SK-N-SH (cell line): ENCODE measurements around the gene GDF2. TPM values are rescaled to one million over a fixed set of nuclear protein-coding genes. Genes with fewer than 3 reads are reported as not detected.

Source experiments
- CTCF ChIA-PET: fragments of 300-600, 350-600 bp; formaldehyde crosslinking; extraction: SDS; loops from one replicate; lab custom pipeline; 2021; lab: Yijun Ruan, JAX
- POLR2A ChIA-PET: fragments of 350-600 bp; sonication (Branson Sonifier 250); formaldehyde crosslinking; extraction: SDS; loops from one replicate; lab custom pipeline; 2020; ENCODE audit warnings: antibody characterized with exemption, inconsistent platforms; lab: Yijun Ruan, JAX
- DNase-seq: peaks from one replicate; pipeline ENCODE4 v3.0.0; 2012
- H2AFZ ChIP-seq: fragments of 200-600 bp; sonication (generic); 2 replicates; pipeline ENCODE4 v1.8.1; 2016; ENCODE audit warnings: antibody characterized with exemption, mild to moderate bottlenecking, low read depth
- H3F3A ChIP-seq: fragments of 200-600 bp; sonication (generic); replicated peaks from 2 replicates; pipeline ENCODE3; 2016; ENCODE audit warnings: antibody characterized with exemption, mild to moderate bottlenecking; ENCODE audit not compliant: insufficient read depth
- H3K27ac ChIP-seq, 2 experiments: fragments of 200-500 bp in 1 of 2; fragments of 200-600 bp in 1 of 2; sonication (Bioruptor generic) in 1 of 2; sonication (generic), shearing (Covaris generic) in 1 of 2; 2 replicates each; pipeline versions ENCODE4 v1.5.1 to v1.6.1; 2014 to 2016; ENCODE audit warnings: low read depth in 2 of 2, inconsistent platforms in 1 of 2, low read length in 1 of 2, mild to moderate bottlenecking in 1 of 2, mixed read lengths in 1 of 2
- H3K27me3 ChIP-seq: fragments of 200-600 bp; sonication (generic), shearing (Covaris generic); 2 replicates; pipeline ENCODE4 v1.6.1; 2016; ENCODE audit warnings: mixed run types; ENCODE audit not compliant: insufficient read depth
- H3K36me3 ChIP-seq, 2 experiments: fragments of 200-500 bp in 1 of 2; fragments of 200-600 bp in 1 of 2; sonication (Bioruptor generic) in 1 of 2; sonication (generic) in 1 of 2; replicated peaks in 1 of 2; 2 replicates each; pipeline versions ENCODE3 to v1.5.1; 2014 to 2016; ENCODE audit warnings: low read length in 1 of 2, mild to moderate bottlenecking in 1 of 2; ENCODE audit not compliant: insufficient read depth in 2 of 2, control insufficient read depth in 1 of 2
- H3K4me1 ChIP-seq, 2 experiments: fragments of 200-500 bp in 1 of 2; fragments of 200-600 bp in 1 of 2; sonication (Bioruptor generic) in 1 of 2; sonication (generic), shearing (Covaris generic) in 1 of 2; 2 replicates each; pipeline versions ENCODE4 v1.5.1 to v1.6.1; 2014 to 2016; ENCODE audit warnings: low read depth in 1 of 2, low read length in 1 of 2, mixed run types in 1 of 2; ENCODE audit not compliant: insufficient read depth in 2 of 2, control insufficient read depth in 1 of 2
- H3K4me2 ChIP-seq: fragments of 200-600 bp; sonication (generic), shearing (Covaris generic); 2 replicates; pipeline ENCODE4 v1.6.1; 2017; ENCODE audit warnings: mixed run types
- H3K4me3 ChIP-seq, 2 experiments: fragments of 200-500 bp in 1 of 2; fragments of 200-600 bp in 1 of 2; sonication (Bioruptor generic) in 1 of 2; sonication (generic), shearing (Covaris generic) in 1 of 2; 2 replicates each; pipeline versions ENCODE4 v1.5.1 to v1.8.1; 2014 to 2016; ENCODE audit warnings: low read depth in 2 of 2, inconsistent platforms in 1 of 2, low read length in 1 of 2, mild to moderate bottlenecking in 1 of 2, mixed read lengths in 1 of 2, moderate library complexity in 1 of 2
- H3K79me2 ChIP-seq: fragments of 200-600 bp; sonication (generic); 2 replicates; pipeline ENCODE4 v1.8.1; 2017; ENCODE audit warnings: mild to moderate bottlenecking; ENCODE audit not compliant: insufficient read depth
- H3K9ac ChIP-seq: fragments of 200-600 bp; sonication (generic); 2 replicates; pipeline ENCODE4 v1.6.1; 2017; ENCODE audit warnings: mixed run types
- H3K9me2 ChIP-seq: fragments of 200-600 bp; sonication (generic); 2 replicates; pipeline ENCODE4 v1.6.1; 2017; ENCODE audit warnings: mixed run types
- H3K9me3 ChIP-seq: fragments of 200-600 bp; sonication (generic); 2 replicates; pipeline ENCODE4 v1.6.1; 2017; ENCODE audit warnings: mixed run types, mild to moderate bottlenecking, moderate library complexity
- H4K20me1 ChIP-seq: fragments of 200-600 bp; sonication (generic); 2 replicates; pipeline ENCODE4 v1.6.1; 2017; ENCODE audit warnings: mild to moderate bottlenecking, mixed run types; ENCODE audit not compliant: insufficient read depth
- EZH2phosphoT487 ChIP-seq: fragments of 200-600 bp; sonication (generic); IDR thresholded peaks from 2 replicates; pipeline ENCODE4 v1.6.1; 2017; ENCODE audit warnings: low read depth, mixed run types, mild to moderate bottlenecking, antibody characterized with exemption, moderate library complexity, borderline replicate concordance
- FOSL2 ChIP-seq: IDR thresholded peaks from 2 replicates; pipeline ENCODE4 v1.4.0; 2012; ENCODE audit warnings: low read depth, mild to moderate bottlenecking, moderate library complexity, borderline replicate concordance
- JUND ChIP-seq: IDR thresholded peaks from 2 replicates; pipeline ENCODE4 v1.4.0; 2012
- MEF2A ChIP-seq: IDR thresholded peaks from 2 replicates; pipeline ENCODE4 v1.4.0; 2012; ENCODE audit warnings: low read depth, borderline replicate concordance
- MXI1 ChIP-seq: IDR thresholded peaks from 2 replicates; pipeline ENCODE4 v1.6.1; 2012; ENCODE audit warnings: mild to moderate bottlenecking, low read depth, low read length, improper control_type of control experiment
- NFIC ChIP-seq: IDR thresholded peaks from 2 replicates; pipeline ENCODE4 v1.4.0; 2012; ENCODE audit warnings: borderline replicate concordance
- NRF1 ChIP-seq: IDR thresholded peaks from 2 replicates; pipeline ENCODE4 v1.6.1; 2012; ENCODE audit warnings: low read depth, mild to moderate bottlenecking, low read length
- POLR2AphosphoS5 ChIP-seq: IDR thresholded peaks from 2 replicates; pipeline ENCODE4 v1.6.1; 2012; ENCODE audit warnings: low read depth, low read length
- RAD21 ChIP-seq: IDR thresholded peaks from 2 replicates; pipeline ENCODE4 v1.6.1; 2012; ENCODE audit warnings: mild to moderate bottlenecking, low read length
- RFX5 ChIP-seq: IDR thresholded peaks from 2 replicates; pipeline ENCODE4 v1.6.1; 2012; ENCODE audit warnings: mild to moderate bottlenecking, improper control_type of control experiment, low read length
- RXRA ChIP-seq: IDR thresholded peaks from 2 replicates; pipeline ENCODE4 v1.4.0; 2012; ENCODE audit warnings: low read depth, mild to moderate bottlenecking, borderline replicate concordance
- SMC3 ChIP-seq: IDR thresholded peaks from 2 replicates; pipeline ENCODE4 v1.6.1; 2012; ENCODE audit warnings: low read depth, low read length, improper control_type of control experiment
- TEAD4 ChIP-seq: IDR thresholded peaks from 2 replicates; pipeline ENCODE4 v1.4.0; 2012; ENCODE audit warnings: mild to moderate bottlenecking, borderline replicate concordance; ENCODE audit not compliant: insufficient read depth
- USF1 ChIP-seq: IDR thresholded peaks from 2 replicates; pipeline ENCODE4 v1.4.0; 2012; ENCODE audit warnings: low read depth, borderline replicate concordance
- YY1 ChIP-seq: IDR thresholded peaks from 2 replicates; pipeline ENCODE4 v1.4.0; 2012; ENCODE audit warnings: low read depth, mild to moderate bottlenecking
- ZBTB33 ChIP-seq: IDR thresholded peaks from 2 replicates; pipeline ENCODE4 v1.4.0; 2012; ENCODE audit warnings: low read depth, borderline replicate concordance
- WGBS: methylation state at CpG from one replicate; pipeline ENCODE4 v1.1.6; 2017; ENCODE audit warnings: low lambda C conversion rate; 5-methylcytosine and 5-hydroxymethylcytosine counted together
- polyA plus RNA-seq, 3 experiments: library from polyadenylated mRNA; depleted of rRNA; stranded (reverse); fragments of >200 nt; gene quantifications; 2 replicates each; pipeline ENCODE4 v1.2.3, GENCODE V29; 2012
- TF ChIP-seq, protein P1 (sequence below): IDR thresholded peaks from 2 replicates; pipeline ENCODE4 v1.6.1; 2012; ENCODE audit warnings: mild to moderate bottlenecking, low read depth, low read length, moderate library complexity

The GDF2 gene
- polyA plus RNA-seq, 1 of the 3 experiments (the other 2 are of a cell fraction), result not detected

DNA sequence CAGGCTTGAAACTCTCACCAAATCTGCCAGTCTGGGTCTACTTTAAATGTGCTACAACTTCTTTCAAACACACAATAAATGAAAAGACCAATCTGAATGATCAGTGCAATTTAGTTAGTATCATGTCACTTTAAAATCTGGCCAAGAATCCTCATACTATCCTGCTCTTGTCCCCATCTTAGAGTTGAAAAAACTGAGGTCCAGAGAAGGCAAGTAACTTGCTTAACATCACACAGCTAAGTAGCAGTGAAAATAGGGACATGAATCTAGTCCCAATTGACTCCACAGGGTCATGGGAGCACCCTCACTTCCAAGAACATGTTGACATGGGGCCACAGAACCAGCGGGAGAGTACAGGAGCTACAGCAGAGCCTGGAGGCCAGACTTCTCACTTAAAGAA, 25.3 kb upstream of the GDF2 start:
- Histone ChIP-seq H3K36me3 (no peaks in the 10 kb centered on the region), H3K27me3 (peaks cover 35% of the 10 kb centered on the region), H3F3A (no peaks in the 10 kb centered on the region), H3K27ac (no peak overlapping the region), H2AFZ (no peak overlapping the region), H3K4me1 (peaks cover 0 to 38% of the 10 kb centered on the region in 2 experiments; a peak in 1 of 4 replicates), H3K4me3 (no peak overlapping the region), H4K20me1 (no peaks in the 10 kb centered on the region), H3K4me2 (no peak overlapping the region), H3K9me2 (no peaks in the 10 kb centered on the region), H3K9ac (no peak overlapping the region), H3K9me3 (no peaks in the 10 kb centered on the region), H3K79me2 (no peaks in the 10 kb centered on the region)
- POLR2A ChIA-PET, result interaction anchor here (2.0 kb wide), 1 partner anchor 262 kb away, joined by 8 read pairs; no protein-coding TSS in a partner anchor
- CTCF ChIA-PET, result interaction anchor here (0.9 to 3.7 kb wide), 5 partner anchors 9 to 272 kb away, joined by 4 to 17 read pairs (median 5); no protein-coding TSS in a partner anchor
- 13% methylated on average over 1 of the region's 1 CpG for WGBS
- TF ChIP-seq EZH2phosphoT487 (no peak), RFX5 (no peak), NFIC (no peak), ZBTB33 (no peak), USF1 (no peak), RXRA (no peak), MEF2A (no peak), SMC3 (no peak), MXI1 (no peak), TEAD4 (no peak), YY1 (no peak), POLR2AphosphoS5 (no peak), FOSL2 (no peak)
- DNase-seq, result no peak

GRCh38 chr10:47297866-47298540, 24.3 kb upstream of the GDF2 start:
- Histone ChIP-seq H3K4me2 (no peak overlapping the region), H3K4me3 (no peak overlapping the region), H4K20me1 (no peaks in the 10 kb centered on the region), H3K27ac (no peak overlapping the region; a peak in 1 of 4 replicates), H3K9me3 (no peaks in the 10 kb centered on the region), H3K4me1 (peaks cover 0 to 48% of the 10 kb centered on the region in 2 experiments; a peak in 1 of 4 replicates), H3F3A (no peaks in the 10 kb centered on the region), H3K27me3 (peaks cover 42% of the 10 kb centered on the region), H3K9ac (no peak overlapping the region), H3K79me2 (no peaks in the 10 kb centered on the region), H3K36me3 (no peaks in the 10 kb centered on the region), H2AFZ (no peak overlapping the region), H3K9me2 (no peaks in the 10 kb centered on the region)
- CTCF ChIA-PET, result interaction anchor here (0.9 to 3.7 kb wide), 5 partner anchors 10 to 273 kb away, joined by 3 to 17 read pairs (median 5); no protein-coding TSS in a partner anchor
- WGBS, result 46% methylated on average over 12 of the region's 12 CpGs
- DNase-seq, result no peak
- POLR2A ChIA-PET, result interaction anchor here (2.0 kb wide), 1 partner anchor 263 kb away, joined by 8 read pairs; no protein-coding TSS in a partner anchor
- TF ChIP-seq RXRA (no peak), RAD21 (no peak), POLR2AphosphoS5 (no peak), YY1 (no peak), NRF1 (no peak), ZBTB33 (no peak), JUND (no peak)
- TF ChIP-seq, protein P1, sequence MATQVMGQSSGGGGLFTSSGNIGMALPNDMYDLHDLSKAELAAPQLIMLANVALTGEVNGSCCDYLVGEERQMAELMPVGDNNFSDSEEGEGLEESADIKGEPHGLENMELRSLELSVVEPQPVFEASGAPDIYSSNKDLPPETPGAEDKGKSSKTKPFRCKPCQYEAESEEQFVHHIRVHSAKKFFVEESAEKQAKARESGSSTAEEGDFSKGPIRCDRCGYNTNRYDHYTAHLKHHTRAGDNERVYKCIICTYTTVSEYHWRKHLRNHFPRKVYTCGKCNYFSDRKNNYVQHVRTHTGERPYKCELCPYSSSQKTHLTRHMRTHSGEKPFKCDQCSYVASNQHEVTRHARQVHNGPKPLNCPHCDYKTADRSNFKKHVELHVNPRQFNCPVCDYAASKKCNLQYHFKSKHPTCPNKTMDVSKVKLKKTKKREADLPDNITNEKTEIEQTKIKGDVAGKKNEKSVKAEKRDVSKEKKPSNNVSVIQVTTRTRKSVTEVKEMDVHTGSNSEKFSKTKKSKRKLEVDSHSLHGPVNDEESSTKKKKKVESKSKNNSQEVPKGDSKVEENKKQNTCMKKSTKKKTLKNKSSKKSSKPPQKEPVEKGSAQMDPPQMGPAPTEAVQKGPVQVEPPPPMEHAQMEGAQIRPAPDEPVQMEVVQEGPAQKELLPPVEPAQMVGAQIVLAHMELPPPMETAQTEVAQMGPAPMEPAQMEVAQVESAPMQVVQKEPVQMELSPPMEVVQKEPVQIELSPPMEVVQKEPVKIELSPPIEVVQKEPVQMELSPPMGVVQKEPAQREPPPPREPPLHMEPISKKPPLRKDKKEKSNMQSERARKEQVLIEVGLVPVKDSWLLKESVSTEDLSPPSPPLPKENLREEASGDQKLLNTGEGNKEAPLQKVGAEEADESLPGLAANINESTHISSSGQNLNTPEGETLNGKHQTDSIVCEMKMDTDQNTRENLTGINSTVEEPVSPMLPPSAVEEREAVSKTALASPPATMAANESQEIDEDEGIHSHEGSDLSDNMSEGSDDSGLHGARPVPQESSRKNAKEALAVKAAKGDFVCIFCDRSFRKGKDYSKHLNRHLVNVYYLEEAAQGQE, result no peak
